Measurements from ENCODE around the gene TMEM203.

TMEM203 gene

DNA sequence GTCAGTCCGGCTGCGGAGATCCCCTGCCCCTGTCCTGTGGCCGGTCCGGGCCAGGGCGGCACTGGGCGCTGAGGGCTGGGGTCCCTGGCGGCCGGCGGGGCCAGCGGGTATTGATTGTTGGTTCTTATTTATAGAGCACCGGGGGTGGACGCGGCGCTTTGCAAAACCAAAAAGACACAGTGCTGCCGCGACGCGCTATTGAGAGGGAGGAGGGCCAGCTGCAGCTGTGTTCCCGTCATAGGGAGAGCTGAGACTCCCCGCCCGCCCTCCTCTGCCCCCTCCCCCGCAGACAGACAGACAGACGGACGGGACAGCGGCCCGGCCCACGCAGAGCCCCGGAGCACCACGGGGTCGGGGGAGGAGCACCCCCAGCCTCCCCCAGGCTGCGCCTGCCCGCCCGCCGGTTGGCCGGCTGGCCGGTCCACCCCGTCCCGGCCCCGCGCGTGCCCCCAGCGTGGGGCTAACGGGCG is 38.1 kb downstream of the TMEM203 start:
- H3K9me3 ChIP-seq (ENCODE audit: low read length) = no peaks in the 10 kb centered on the region
- no peak overlapping the region for H2AFZ ChIP-seq (ENCODE audit: low read depth, low read length)
- no peaks in the 10 kb centered on the region for H3K36me3 ChIP-seq (ENCODE audit: insufficient read depth, low read length)
- peak overlapping the region; percentile 49 for H3K4me3 ChIP-seq (ENCODE audit: low read length)
- H3K27me3 ChIP-seq (ENCODE audit: insufficient read depth, low read length) = peaks cover 83% of the 10 kb centered on the region
- peaks cover 41% of the 10 kb centered on the region for H3K4me1 ChIP-seq (ENCODE audit: insufficient read depth, low read length)

DNA sequence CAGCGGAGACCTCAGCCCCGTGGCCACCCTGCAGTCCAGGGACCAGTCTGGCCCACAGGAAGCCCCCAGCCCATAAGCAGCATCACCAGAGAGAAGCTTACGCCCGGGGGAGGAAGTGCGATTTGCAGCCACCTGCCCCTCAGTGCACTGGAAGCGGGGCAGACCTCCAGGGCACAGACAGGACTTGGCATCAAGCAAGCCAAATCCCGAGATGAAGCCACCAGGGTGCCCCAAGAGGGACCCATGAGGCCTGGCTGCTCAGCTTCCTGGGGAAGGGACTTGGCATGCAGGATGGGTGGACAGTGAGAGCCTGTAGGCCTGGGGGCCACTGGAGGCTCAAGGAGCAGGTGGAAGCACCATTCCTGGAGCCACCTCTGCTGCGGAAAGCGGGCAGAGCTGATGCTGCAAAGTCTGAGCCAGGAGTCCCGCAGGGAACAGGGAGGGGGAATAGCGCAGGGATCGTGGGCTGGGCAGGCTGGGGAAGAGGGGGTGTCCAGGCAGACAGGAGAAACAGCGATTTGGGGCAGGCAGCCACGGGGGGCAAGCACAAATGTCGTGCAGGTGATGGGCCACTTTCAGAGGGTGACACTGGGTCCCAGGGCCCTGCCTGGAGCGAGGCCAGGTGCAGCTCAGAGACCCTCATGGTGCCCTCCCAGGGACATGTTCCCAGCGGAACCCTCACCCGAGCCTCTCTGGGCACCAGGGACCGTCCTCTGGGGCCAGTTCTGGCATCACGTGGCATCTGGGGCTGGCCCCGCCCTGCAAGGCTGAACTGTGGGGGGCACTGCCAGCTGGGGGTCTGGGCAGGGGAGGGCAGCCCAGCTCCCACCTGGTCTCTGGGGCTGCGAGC is 38.8 kb downstream of the TMEM203 start:
- Histone ChIP-seq H2AFZ (ENCODE audit: low read depth, low read length) (no peak overlapping the region), H3K36me3 (ENCODE audit: insufficient read depth, low read length) (no peaks in the 10 kb centered on the region), H3K4me1 (ENCODE audit: insufficient read depth, low read length) (peaks cover 41% of the 10 kb centered on the region), H3K27me3 (ENCODE audit: insufficient read depth, low read length) (peaks cover 84% of the 10 kb centered on the region), H3K9me3 (ENCODE audit: low read length) (no peaks in the 10 kb centered on the region), H3K4me3 (ENCODE audit: low read length) (no peak overlapping the region)

GRCh38 chr9:137165250-137165836 is 40.1 kb downstream of the TMEM203 start:
- H2AFZ ChIP-seq (ENCODE audit: low read depth, low read length) = no peak overlapping the region
- no peaks in the 10 kb centered on the region for H3K9me3 ChIP-seq (ENCODE audit: low read length)
- no peak overlapping the region for H3K4me3 ChIP-seq (ENCODE audit: low read length)

DNA sequence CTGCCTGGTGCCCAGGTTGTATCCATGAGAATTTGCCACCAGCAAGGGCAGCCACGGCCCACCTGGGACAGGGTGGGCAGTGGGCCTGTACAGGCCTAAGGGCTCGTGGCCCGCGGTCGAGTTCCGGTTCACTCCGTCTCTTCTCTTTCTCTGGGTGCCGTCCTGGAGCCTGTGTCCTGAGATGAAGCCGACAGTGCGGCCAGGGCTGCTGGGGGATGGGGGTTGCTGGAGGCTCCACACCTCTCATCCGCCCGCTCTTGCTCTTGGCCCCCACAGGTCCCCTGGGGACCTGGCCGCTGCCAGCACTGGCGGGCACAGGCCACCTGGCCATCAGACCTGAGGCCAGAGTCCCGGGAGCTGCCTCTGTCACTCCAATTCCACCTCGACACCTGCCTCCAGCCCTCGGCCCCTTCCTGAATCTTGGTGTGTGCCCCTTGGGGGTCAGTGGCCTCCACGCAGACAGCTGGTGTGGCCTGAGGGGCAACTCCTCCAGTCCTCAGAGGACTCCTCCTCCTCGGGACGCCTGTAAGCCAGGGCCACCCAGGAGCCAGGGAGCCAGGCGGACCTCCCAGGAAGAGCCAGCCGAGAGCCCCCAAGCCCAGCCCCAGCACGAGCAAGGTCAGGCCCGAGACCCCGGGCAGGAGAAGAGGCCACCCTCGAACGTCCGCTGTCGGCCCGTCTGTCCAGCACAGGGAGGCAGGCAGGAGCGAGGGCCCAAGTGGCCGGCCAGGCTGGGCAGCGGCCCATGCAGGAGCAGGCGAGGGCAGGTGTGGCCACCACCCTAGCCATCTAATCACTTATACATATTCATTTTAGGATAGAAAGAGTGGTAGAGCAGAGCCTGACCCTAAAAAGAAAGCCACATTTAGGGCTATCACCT is 40.8 kb downstream of the TMEM203 start:
- H3K27me3 ChIP-seq (ENCODE audit: insufficient read depth, low read length) = peaks cover 79% of the 10 kb centered on the region
- no peak overlapping the region for H2AFZ ChIP-seq (ENCODE audit: low read depth, low read length)
- H3K9me3 ChIP-seq (ENCODE audit: low read length) = no peaks in the 10 kb centered on the region
- H3K4me1 ChIP-seq (ENCODE audit: insufficient read depth, low read length) = peaks cover 38% of the 10 kb centered on the region
- no peak overlapping the region for H3K4me3 ChIP-seq (ENCODE audit: low read length)
- no peaks in the 10 kb centered on the region for H3K36me3 ChIP-seq (ENCODE audit: insufficient read depth, low read length)

More at GRCh38 chr9:137165250-137165836, 40.1 kb downstream of the TMEM203 start:
- Histone ChIP-seq H3K36me3 (ENCODE audit: insufficient read depth, low read length) (no peaks in the 10 kb centered on the region), H3K4me1 (ENCODE audit: insufficient read depth, low read length) (peaks cover 41% of the 10 kb centered on the region), H3K27me3 (ENCODE audit: insufficient read depth, low read length) (peaks cover 80% of the 10 kb centered on the region)

DNA sequence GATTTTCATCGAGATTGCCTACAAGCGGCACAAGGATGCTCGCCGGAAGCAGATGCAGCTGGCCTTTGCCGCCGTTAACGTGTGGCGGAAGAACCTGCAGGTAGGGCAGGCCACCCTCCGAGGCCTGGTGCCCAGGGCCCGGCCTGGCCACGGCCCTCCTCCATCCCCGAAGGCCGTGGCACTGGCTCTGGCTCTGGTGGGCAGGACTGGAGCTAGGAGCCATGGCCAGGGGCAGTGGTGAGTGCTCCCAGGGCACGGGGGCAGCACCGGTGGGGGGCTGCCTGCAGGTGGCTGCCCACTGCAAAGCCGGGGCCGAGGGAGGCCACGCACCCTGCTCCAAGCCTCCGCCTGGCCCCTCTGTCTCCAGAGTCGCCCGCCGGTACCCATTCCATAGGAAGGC is 41.6 kb downstream of the TMEM203 start:
- H3K27me3 ChIP-seq (ENCODE audit: insufficient read depth, low read length) = peaks cover 83% of the 10 kb centered on the region
- H3K36me3 ChIP-seq (ENCODE audit: insufficient read depth, low read length) = no peaks in the 10 kb centered on the region
- peaks cover 34% of the 10 kb centered on the region for H3K4me1 ChIP-seq (ENCODE audit: insufficient read depth, low read length)
- H3K4me3 ChIP-seq (ENCODE audit: low read length) = no peak overlapping the region
- H2AFZ ChIP-seq (ENCODE audit: low read depth, low read length) = no peak overlapping the region
- no peaks in the 10 kb centered on the region for H3K9me3 ChIP-seq (ENCODE audit: low read length)

GRCh38 chr9:137163365-137163715 is 42.1 kb downstream of the TMEM203 start:
- Histone ChIP-seq H3K27me3 (ENCODE audit: insufficient read depth, low read length) (peaks cover 85% of the 10 kb centered on the region), H3K9me3 (ENCODE audit: low read length) (no peaks in the 10 kb centered on the region), H3K4me3 (ENCODE audit: low read length) (peak overlapping the region; percentile 34), H3K36me3 (ENCODE audit: insufficient read depth, low read length) (no peaks in the 10 kb centered on the region), H2AFZ (ENCODE audit: low read depth, low read length) (no peak overlapping the region), H3K4me1 (ENCODE audit: insufficient read depth, low read length) (peaks cover 33% of the 10 kb centered on the region)

- Histone ChIP-seq H3K4me3 (ENCODE audit: low read length) (peak overlapping the region; percentile 34), H3K9me3 (ENCODE audit: low read length) (no peaks in the 10 kb centered on the region), H3K27me3 (ENCODE audit: insufficient read depth, low read length) (peaks cover 88% of the 10 kb centered on the region), H2AFZ (ENCODE audit: low read depth, low read length) (no peak overlapping the region), H3K36me3 (ENCODE audit: insufficient read depth, low read length) (no peaks in the 10 kb centered on the region), H3K4me1 (ENCODE audit: insufficient read depth, low read length) (peaks cover 28% of the 10 kb centered on the region)
Observed at GRCh38 chr9:137162505-137163364, 42.7 kb downstream of the TMEM203 start.

DNA sequence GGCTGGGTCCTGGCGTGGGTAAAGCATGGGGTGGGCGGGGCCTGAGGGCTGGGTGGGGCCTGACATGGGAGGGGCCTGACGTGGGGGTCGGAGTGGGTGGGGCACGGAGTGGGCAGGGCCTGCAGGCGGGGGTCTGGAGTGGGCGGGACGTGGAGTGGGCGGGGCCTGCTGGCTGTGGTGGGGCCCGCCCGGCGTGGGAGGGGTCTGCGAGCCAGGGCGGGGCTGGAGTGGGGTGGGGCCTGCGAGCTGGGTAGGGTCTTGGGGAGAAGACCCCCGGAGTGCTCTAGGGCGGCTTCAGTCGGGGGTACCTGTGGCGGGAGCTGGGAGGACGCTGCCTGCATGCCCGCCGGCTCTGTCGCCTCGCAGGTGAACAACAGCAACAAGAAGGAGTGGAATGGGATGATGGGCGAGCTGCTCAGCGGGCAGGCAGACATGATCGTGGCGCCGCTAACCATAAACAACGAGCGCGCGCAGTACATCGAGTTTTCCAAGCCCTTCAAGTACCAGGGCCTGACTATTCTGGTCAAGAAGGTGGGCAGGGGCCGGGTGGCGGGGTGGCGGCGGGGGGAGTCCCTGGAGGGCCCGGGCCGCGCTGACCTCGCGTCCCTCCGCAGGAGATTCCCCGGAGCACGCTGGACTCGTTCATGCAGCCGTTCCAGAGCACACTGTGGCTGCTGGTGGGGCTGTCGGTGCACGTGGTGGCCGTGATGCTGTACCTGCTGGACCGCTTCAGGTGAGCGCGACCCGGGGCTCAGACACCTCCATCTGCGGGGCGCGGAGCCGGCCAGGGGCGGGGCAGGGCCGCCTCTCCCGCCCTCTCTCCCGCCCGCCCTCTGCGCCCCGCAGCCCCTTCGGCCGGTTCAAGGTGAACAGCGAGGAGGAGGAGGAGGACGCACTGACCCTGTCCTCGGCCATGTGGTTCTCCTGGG is 43.6 kb downstream of the TMEM203 start:
- Histone ChIP-seq H3K27me3 (ENCODE audit: insufficient read depth, low read length) (peaks cover 88% of the 10 kb centered on the region), H3K4me3 (ENCODE audit: low read length) (no peak overlapping the region), H3K9me3 (ENCODE audit: low read length) (no peaks in the 10 kb centered on the region), H3K36me3 (ENCODE audit: insufficient read depth, low read length) (no peaks in the 10 kb centered on the region), H2AFZ (ENCODE audit: low read depth, low read length) (no peak overlapping the region), H3K4me1 (ENCODE audit: insufficient read depth, low read length) (peaks cover 21% of the 10 kb centered on the region)

DNA sequence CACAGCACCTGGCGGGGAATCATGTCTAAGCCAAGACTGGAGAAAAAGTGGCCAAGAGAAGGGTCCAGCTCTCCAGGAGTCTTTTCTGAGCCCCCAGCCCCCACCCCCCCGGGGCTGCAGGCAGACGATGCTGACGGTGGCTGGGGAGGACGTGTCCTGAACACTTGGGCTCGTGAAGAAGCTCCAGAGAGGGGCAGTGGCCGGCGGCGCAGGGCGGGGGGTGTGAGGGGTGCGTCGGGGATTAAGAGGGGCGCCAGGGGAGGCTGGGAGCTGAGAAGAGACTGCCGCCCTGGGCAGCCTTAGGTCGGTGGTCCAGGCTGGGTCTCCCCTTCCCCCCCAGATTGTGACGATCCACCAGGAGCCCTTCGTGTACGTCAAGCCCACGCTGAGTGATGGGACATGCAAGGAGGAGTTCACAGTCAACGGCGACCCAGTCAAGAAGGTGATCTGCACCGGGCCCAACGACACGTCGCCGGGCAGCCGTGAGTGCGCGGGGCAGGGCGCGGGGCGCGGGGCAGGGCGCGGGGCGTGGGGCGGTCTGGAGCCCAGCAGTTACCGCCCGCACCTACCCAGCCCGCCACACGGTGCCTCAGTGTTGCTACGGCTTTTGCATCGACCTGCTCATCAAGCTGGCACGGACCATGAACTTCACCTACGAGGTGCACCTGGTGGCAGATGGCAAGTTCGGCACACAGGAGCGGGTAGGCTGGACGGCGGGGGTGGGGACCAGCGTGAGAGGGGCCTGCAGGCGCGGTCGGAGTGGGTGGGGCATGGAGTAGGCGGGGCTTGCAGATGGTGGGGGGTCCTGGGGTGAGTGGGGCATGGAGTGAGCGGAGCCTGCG is 44.5 kb downstream of the TMEM203 start:
- H3K4me3 ChIP-seq (ENCODE audit: low read length) = no peak overlapping the region
- H2AFZ ChIP-seq (ENCODE audit: low read depth, low read length) = no peak overlapping the region
- H3K4me1 ChIP-seq (ENCODE audit: insufficient read depth, low read length) = peaks cover 17% of the 10 kb centered on the region
- no peaks in the 10 kb centered on the region for H3K9me3 ChIP-seq (ENCODE audit: low read length)
- H3K36me3 ChIP-seq (ENCODE audit: insufficient read depth, low read length) = no peaks in the 10 kb centered on the region
- H3K27me3 ChIP-seq (ENCODE audit: insufficient read depth, low read length) = peaks cover 88% of the 10 kb centered on the region

DNA sequence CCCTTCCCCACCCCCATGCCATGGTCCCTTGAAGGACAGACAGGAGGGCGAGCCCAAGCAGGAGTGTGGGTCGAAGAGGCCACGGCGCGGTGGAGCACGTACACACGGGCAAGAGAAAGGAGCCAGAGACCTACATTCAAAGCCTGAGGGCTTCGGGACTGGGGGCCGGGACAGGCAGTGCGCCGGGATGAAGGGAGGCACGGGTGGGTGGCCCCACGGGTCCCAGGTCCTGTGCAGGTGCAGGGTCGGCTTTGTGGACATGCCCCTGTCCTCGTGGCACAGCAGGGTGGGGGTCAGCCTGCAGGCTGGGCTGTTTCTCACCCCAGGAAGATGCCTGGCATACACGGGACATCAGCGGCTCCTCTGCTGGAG is 45.4 kb downstream of the TMEM203 start:
- Histone ChIP-seq H2AFZ (ENCODE audit: low read depth, low read length) (no peak overlapping the region), H3K9me3 (ENCODE audit: low read length) (no peaks in the 10 kb centered on the region), H3K36me3 (ENCODE audit: insufficient read depth, low read length) (no peaks in the 10 kb centered on the region), H3K4me1 (ENCODE audit: insufficient read depth, low read length) (peaks cover 17% of the 10 kb centered on the region), H3K4me3 (ENCODE audit: low read length) (no peak overlapping the region), H3K27me3 (ENCODE audit: insufficient read depth, low read length) (peaks cover 88% of the 10 kb centered on the region)
